PFSK-1 (cell line): Measurements from ENCODE around the gene KCNQ2.

ENCODE experiments used
- POLR2AphosphoS5 ChIP-seq: IDR thresholded peaks from 2 replicates; pipeline ENCODE4 v1.6.1; 2012; ENCODE audit warnings: low read depth, mild to moderate bottlenecking, control low read depth, low read length, moderate library complexity
- REST ChIP-seq, 2 experiments: IDR thresholded peaks; 2 replicates each; pipeline versions ENCODE4 v1.6.1 to v1.8.0; 2011 to 2012; ENCODE audit warnings: low read depth in 2 of 2, low read length in 2 of 2, control low read depth in 1 of 2, inconsistent platforms in 1 of 2, mild to moderate bottlenecking in 1 of 2, moderate library complexity in 1 of 2; ENCODE audit not compliant: insufficient read depth in 1 of 2

- TF ChIP-seq POLR2AphosphoS5, result no peak
- no peak for TF ChIP-seq REST (IDR thresholded peaks at IDR 0.05; ENCODE audit: insufficient read depth in 1 of 2, low read depth in 2 of 2, low read length in 2 of 2)
These were observed 2.0 kb downstream of the KCNQ2 start for GRCh38 chr20:63470410-63470809.
